CD8-positive, alpha-beta memory T cell (primary cell): Measurements from ENCODE around the gene ISG15. TPM values are rescaled to one million over a fixed set of nuclear protein-coding genes. Genes with fewer than 3 reads are reported as not detected.

ENCODE experiments used
- CTCF ChIA-PET: fragments of 350-600 bp; sonication (Branson Sonifier 250); formaldehyde crosslinking; loops from one replicate; lab custom pipeline; 2021; ENCODE audit warnings: antibody characterized with exemption; lab: Charles Lee
- POLR2A ChIA-PET: fragments of 350-600 bp; sonication (Branson Sonifier 250); formaldehyde crosslinking; loops from one replicate; lab custom pipeline; 2021; ENCODE audit warnings: antibody characterized with exemption; lab: Charles Lee
- DNase-seq, 5 donors: peaks; one replicate each; pipeline versions ENCODE4 v3.0.0 to v3.0.0-alpha.2; 2020 to 2022; ENCODE audit warnings: mixed read lengths in 1 of 5
- H3K27ac ChIP-seq: one replicate; pipeline ENCODE4 v1.7.0; 2013; ENCODE audit warnings: low read depth, mild to moderate bottlenecking, low read length, moderate library complexity
- H3K27me3 ChIP-seq: 2 replicates; pipeline ENCODE4 v1.7.0; 2013; ENCODE audit warnings: low read length, mild to moderate bottlenecking; ENCODE audit not compliant: insufficient read depth, poor library complexity, severe bottlenecking
- H3K36me3 ChIP-seq: 2 replicates; pipeline ENCODE4 v1.7.0; 2013; ENCODE audit warnings: mild to moderate bottlenecking, low read length, moderate library complexity; ENCODE audit not compliant: insufficient read depth
- H3K4me1 ChIP-seq: 2 replicates; pipeline ENCODE4 v1.7.0; 2013; ENCODE audit warnings: mild to moderate bottlenecking, low read length, moderate library complexity; ENCODE audit not compliant: insufficient read depth
- H3K4me3 ChIP-seq: 2 replicates; pipeline ENCODE4 v1.7.0; 2013; ENCODE audit warnings: mild to moderate bottlenecking, low read length
- H3K9me3 ChIP-seq: 2 replicates; pipeline ENCODE4 v1.7.0; 2013; ENCODE audit warnings: mild to moderate bottlenecking, low read length
- H3K27ac Mint-ChIP-seq, 8 donors: one replicate each; pipeline ENCODE4 v1.8.0; 2020 to 2021; ENCODE audit warnings: mixed read lengths in 8 of 8, mild to moderate bottlenecking in 6 of 8, inconsistent platforms in 3 of 8, moderate library complexity in 3 of 8
- H3K27me3 Mint-ChIP-seq, 2 donors: one replicate each; pipeline ENCODE4 v1.8.0; 2020 to 2021; ENCODE audit warnings: mixed read lengths in 2 of 2, mild to moderate bottlenecking in 1 of 2, moderate library complexity in 1 of 2
- H3K36me3 Mint-ChIP-seq, 3 donors: one replicate each; pipeline ENCODE4 v1.8.0; 2020 to 2021; ENCODE audit warnings: mixed read lengths in 3 of 3, inconsistent platforms in 1 of 3, mild to moderate bottlenecking in 1 of 3
- H3K4me1 Mint-ChIP-seq, 3 donors: one replicate each; pipeline ENCODE4 v1.8.0; 2020 to 2021; ENCODE audit warnings: mixed read lengths in 3 of 3, inconsistent platforms in 1 of 3, mild to moderate bottlenecking in 1 of 3
- H3K4me3 Mint-ChIP-seq, 7 donors: one replicate each; pipeline ENCODE4 v1.8.0; 2020 to 2021; ENCODE audit warnings: mixed read lengths in 7 of 7, mild to moderate bottlenecking in 6 of 7, moderate library complexity in 4 of 7, inconsistent platforms in 2 of 7
- H3K9me3 Mint-ChIP-seq, 5 donors: one replicate each; pipeline ENCODE4 v1.8.0; 2020 to 2022; ENCODE audit warnings: mixed read lengths in 5 of 5, mild to moderate bottlenecking in 3 of 5, moderate library complexity in 2 of 5, inconsistent platforms in 1 of 5
- polyA plus RNA-seq: library from polyadenylated mRNA; unstranded; fragments of 300-500 nt; fragmentation: Illumina TruSeq; gene quantifications from one replicate; pipeline ENCODE4 v1.2.3, GENCODE V29; 2021
- total RNA-seq, 2 experiments: library from RNA; stranded (reverse); gene quantifications; one replicate each; pipeline ENCODE4 v1.2.3, GENCODE V29; 2021

Gene ISG15
- total RNA-seq (10 to 100 TPM; 16.9 to 20.4 TPM), polyA plus RNA-seq (250 TPM)

DNA sequence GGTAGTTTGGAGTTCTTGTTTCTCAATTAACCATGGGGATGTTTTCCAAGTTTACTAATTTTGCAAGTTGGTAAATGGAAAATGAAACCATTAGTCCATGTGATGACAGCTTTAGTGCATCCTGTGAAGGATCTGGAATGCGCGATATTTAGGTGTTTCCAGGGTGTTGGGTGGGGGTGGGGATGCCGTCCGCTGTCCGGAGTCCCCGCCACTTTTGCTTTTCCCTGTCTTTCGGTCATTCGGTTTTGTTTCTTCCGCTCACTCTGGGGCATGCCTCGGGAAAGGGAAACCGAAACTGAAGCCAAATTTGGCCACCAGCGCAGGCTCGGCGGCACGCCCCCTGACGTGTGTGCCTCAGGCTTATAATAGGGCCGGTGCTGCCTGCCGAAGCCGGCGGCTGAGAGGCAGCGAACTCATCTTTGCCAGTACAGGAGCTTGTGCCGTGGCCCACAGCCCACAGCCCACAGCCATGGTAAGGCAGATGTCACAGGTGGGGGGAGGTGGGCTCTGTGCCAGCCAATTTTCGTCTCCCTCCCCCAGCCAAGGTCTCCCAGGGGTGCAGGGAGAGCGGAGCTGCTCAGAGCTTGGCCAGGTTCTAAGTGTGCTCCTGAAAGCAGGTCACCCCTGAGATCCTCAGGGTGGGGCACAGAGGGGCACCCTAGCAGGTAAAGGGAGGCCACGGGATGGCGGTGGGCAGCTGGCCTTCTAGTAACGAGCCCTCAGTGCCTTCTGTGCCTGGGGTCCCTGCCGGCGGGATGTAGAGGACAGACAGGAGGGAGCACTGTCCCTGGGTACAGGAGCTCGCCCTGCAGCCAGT, at the start of gene ISG15:
Gene ISG15, plus strand, starts transcription at position 393 of the 817 bp plus-strand sequence. Its CDS starts 77 bp downstream, at position 470.
- Histone ChIP-seq H3K9me3 (no peaks in the 10 kb centered on the region), H3K36me3 (no peaks in the 10 kb centered on the region), H3K4me3 (peak within 1 kb of the TSS; percentile 87), H3K27me3 (no peaks in the 10 kb centered on the region), H3K4me1 (peaks cover 21% of the 10 kb centered on the region), H3K27ac (peak within 1 kb of the TSS; percentile 83)
- peak within 1 kb of the TSS; percentile 93 to 99 (median 98) for H3K27ac Mint-ChIP-seq
- peaks cover 3 to 12% of the 10 kb centered on the region in 2 donors for H3K27me3 Mint-ChIP-seq
- no peaks in the 10 kb centered on the region for H3K9me3 Mint-ChIP-seq
- peak within 1 kb of the TSS; percentile 94 to 99 (median 97) for H3K4me3 Mint-ChIP-seq
- peaks cover 23 to 38% (median 26%) of the 10 kb centered on the region in 3 donors for H3K4me1 Mint-ChIP-seq
- H3K36me3 Mint-ChIP-seq = peaks cover 0 to 8% (median 0%) of the 10 kb centered on the region in 3 donors
- peak; percentile 84 to 94 (median 87) for DNase-seq
- ChIA-PET POLR2A (interaction anchor here (1.3 to 2.0 kb wide), 2 partner anchors 12 to 103 kb away, joined by 3 to 6 read pairs; partner anchors contain the start of gene C1orf159), CTCF (interaction anchor here (1.0 to 3.0 kb wide), 11 partner anchors 9 to 144 kb away, joined by 3 to 21 read pairs (median 5); no protein-coding TSS in a partner anchor)

DNA sequence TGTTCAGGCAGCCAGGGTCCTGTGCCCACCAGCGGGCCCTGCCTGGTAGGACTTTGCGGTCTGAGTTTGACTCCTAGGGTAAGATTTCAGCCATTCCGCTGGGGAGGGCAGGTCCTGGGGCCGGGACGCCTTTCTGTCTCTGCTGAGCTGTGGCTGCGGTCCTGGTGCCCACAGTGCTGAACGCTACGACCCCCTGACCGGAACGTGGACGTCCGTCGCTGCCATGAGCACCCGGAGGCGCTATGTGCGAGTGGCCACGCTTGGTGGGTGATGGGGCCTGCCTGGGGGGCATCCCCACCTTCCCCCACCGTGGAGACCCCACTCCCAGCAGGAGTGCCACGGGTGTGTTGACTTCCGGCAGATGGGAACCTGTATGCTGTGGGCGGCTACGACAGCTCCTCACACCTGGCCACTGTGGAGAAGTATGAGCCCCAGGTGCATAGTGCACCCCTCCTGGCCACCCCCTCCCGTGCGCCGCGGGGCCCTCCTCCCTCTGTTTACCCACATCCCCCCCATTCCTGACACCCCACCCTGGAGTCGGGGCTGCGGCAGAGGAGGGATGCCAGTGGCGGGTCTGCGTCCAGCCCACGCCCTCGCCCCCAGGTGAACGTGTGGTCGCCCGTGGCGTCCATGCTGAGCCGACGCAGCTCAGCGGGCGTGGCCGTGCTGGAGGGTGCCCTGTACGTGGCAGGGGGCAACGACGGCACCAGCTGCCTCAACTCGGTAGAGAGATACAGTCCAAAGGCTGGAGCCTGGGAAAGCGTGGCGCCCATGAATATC, 49.4 kb upstream of the ISG15 start:
- Histone ChIP-seq H3K27me3 (no peaks in the 10 kb centered on the region), H3K9me3 (no peaks in the 10 kb centered on the region), H3K4me3 (no peak overlapping the region), H3K27ac (no peak overlapping the region), H3K36me3 (no peaks in the 10 kb centered on the region), H3K4me1 (peaks cover 15% of the 10 kb centered on the region)
- peaks cover 0 to 4% of the 10 kb centered on the region in 2 donors for H3K27me3 Mint-ChIP-seq
- no peak overlapping the region for H3K27ac Mint-ChIP-seq
- ChIA-PET CTCF (interaction anchor here (1.0 kb wide), 1 partner anchor 12 kb away, joined by 3 read pairs; no protein-coding TSS in a partner anchor), POLR2A (interaction anchor here (0.5 kb wide), 1 partner anchor 20 kb away, joined by 3 read pairs; no protein-coding TSS in a partner anchor)
- no peak for DNase-seq
- peaks cover 0 to 25% (median 4%) of the 10 kb centered on the region in 3 donors for H3K4me1 Mint-ChIP-seq
- H3K4me3 Mint-ChIP-seq = peak overlapping the region in 5 of 7 donors; percentile 11 to 69 (median 37)
- H3K9me3 Mint-ChIP-seq = no peaks in the 10 kb centered on the region
- H3K36me3 Mint-ChIP-seq = peaks cover 0 to 14% (median 0%) of the 10 kb centered on the region in 3 donors

- H3K27me3 ChIP-seq = no peaks in the 10 kb centered on the region
- no peak overlapping the region for H3K27ac ChIP-seq
- no peak overlapping the region for H3K4me3 ChIP-seq
- Mint-ChIP-seq H3K27ac (peak overlapping the region in 1 of 8 donors; percentile 23), H3K4me3 (peak overlapping the region in 2 of 7 donors; percentile 63 to 88), H3K4me1 (peaks cover 0 to 22% (median 3%) of the 10 kb centered on the region in 3 donors), H3K36me3 (peaks cover 0 to 12% (median 0%) of the 10 kb centered on the region in 3 donors), H3K9me3 (no peaks in the 10 kb centered on the region), H3K27me3 (peaks cover 3 to 4% of the 10 kb centered on the region in 2 donors)
- ChIA-PET CTCF (no interaction called here), POLR2A (no interaction called here)
- H3K4me1 ChIP-seq = peaks cover 15% of the 10 kb centered on the region
- H3K36me3 ChIP-seq = no peaks in the 10 kb centered on the region
- DNase-seq = no peak
- no peaks in the 10 kb centered on the region for H3K9me3 ChIP-seq
Observed at GRCh38 chr1:964691-965525, 48.4 kb upstream of the ISG15 start.

- no peak overlapping the region for H3K4me3 ChIP-seq
- Mint-ChIP-seq H3K36me3 (peaks cover 0 to 12% (median 0%) of the 10 kb centered on the region in 3 donors), H3K27me3 (peaks cover 3 to 4% of the 10 kb centered on the region in 2 donors), H3K9me3 (no peaks in the 10 kb centered on the region), H3K4me1 (peaks cover 0 to 22% (median 3%) of the 10 kb centered on the region in 3 donors), H3K4me3 (peak overlapping the region in 5 of 7 donors; percentile 28 to 63 (median 54)), H3K27ac (peak overlapping the region in 3 of 8 donors; percentile 23 to 51 (median 35))
- H3K9me3 ChIP-seq = no peaks in the 10 kb centered on the region
- H3K36me3 ChIP-seq = no peaks in the 10 kb centered on the region
- ChIA-PET POLR2A (no interaction called here), CTCF (no interaction called here)
- H3K27ac ChIP-seq = peak overlapping the region; percentile 51
- H3K27me3 ChIP-seq = no peaks in the 10 kb centered on the region
- peaks cover 12% of the 10 kb centered on the region for H3K4me1 ChIP-seq
- no peak for DNase-seq
Observed at GRCh38 chr1:965526-966134, 47.7 kb upstream of the ISG15 start.

DNA sequence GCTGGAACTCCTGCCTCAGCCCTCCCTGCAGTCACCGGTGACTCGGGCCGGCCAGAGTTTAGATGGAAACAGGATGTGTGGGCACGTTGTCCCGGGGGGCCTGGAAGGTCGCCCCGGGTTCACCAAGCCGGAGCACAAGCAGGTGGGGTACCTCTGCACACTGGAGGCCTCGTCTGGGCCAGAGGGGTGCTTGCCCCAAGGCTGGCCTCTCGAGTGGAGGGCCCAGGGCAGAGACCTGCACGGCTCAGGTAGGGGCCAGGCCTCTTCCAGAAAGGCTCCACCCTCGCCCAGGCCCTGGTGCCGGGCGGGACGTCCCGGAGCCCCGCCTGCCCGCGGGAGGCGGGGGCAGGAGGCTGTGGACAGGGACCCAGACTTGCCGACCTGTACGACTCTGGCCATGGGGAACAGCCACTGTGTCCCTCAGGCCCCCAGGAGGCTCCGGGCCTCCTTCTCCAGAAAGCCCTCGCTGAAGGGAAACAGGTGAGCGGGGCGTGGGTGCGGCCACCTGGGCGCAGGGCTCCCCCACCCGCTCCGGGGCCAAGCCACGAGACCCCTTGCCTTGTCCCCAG, 47.1 kb upstream of the ISG15 start, which contains the start of gene PLEKHN1:
Gene PLEKHN1, plus strand, starts transcription at position 348 of the 569 bp plus-strand sequence. Its CDS starts 50 bp downstream, at position 398.
- H3K27ac Mint-ChIP-seq = peak within 1 kb of the TSS in 5 of 8 donors; percentile 35 to 78 (median 68)
- peaks cover 0 to 22% (median 3%) of the 10 kb centered on the region in 3 donors for H3K4me1 Mint-ChIP-seq
- Histone ChIP-seq H3K36me3 (no peaks in the 10 kb centered on the region), H3K27me3 (no peaks in the 10 kb centered on the region), H3K9me3 (no peaks in the 10 kb centered on the region), H3K4me3 (peak within 1 kb of the TSS; percentile 71), H3K4me1 (peaks cover 12% of the 10 kb centered on the region), H3K27ac (peak within 1 kb of the TSS; percentile 51)
- peaks cover 0 to 12% (median 0%) of the 10 kb centered on the region in 3 donors for H3K36me3 Mint-ChIP-seq
- peak within 1 kb of the TSS; percentile 73 to 89 (median 81) for H3K4me3 Mint-ChIP-seq
- no peak for DNase-seq
- ChIA-PET CTCF (interaction anchor here (1.1 to 1.3 kb wide), 5 partner anchors 10 to 98 kb away, joined by 3 to 5 read pairs (median 4); no protein-coding TSS in a partner anchor), POLR2A (no interaction called here)
- H3K9me3 Mint-ChIP-seq = no peaks in the 10 kb centered on the region
- H3K27me3 Mint-ChIP-seq = peaks cover 3 to 4% of the 10 kb centered on the region in 2 donors

DNA sequence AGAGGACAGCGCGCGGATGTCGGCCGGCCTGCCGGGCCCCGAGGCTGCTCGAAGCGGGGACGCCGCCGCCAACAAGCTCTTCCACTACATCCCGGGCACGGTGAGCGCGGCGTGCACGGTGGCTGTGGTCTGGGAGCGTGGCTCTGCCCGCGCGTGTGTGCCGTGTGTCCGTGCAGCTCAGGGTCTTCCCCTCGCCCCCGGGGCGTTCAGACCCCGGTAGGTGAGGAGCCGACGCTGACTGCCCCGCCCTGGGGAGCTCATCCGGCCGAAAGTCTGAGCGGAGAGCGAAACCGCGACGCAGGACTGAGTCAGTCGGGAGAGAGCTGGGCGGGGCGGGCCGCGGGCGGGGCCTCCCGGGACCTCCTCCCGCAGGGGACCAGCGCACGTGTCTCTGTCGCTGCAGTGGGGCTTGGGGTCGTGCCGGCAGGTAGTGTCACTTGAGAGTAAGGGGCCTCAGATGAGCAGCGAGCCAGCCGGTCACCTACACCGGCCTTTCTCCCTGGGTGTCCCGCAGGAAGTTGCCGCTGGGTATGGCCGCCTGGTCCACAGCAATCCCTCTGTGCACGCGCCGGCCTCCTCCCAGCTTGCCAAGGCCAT, 46.5 kb upstream of the ISG15 start:
- Histone ChIP-seq H3K4me1 (peaks cover 6% of the 10 kb centered on the region), H3K36me3 (no peaks in the 10 kb centered on the region), H3K9me3 (no peaks in the 10 kb centered on the region), H3K4me3 (peak overlapping the region; percentile 71), H3K27ac (peak overlapping the region; percentile 51), H3K27me3 (peaks cover 5% of the 10 kb centered on the region)
- peak overlapping the region in 3 of 8 donors; percentile 68 to 78 (median 72) for H3K27ac Mint-ChIP-seq
- ChIA-PET CTCF (interaction anchor here (1.1 to 1.3 kb wide), 5 partner anchors 9 to 97 kb away, joined by 3 to 5 read pairs (median 4); no protein-coding TSS in a partner anchor), POLR2A (interaction anchor here (0.6 kb wide), 2 partner anchors 36 to 1619 kb away, joined by 3 read pairs; no protein-coding TSS in a partner anchor)
- peaks cover 3 to 4% of the 10 kb centered on the region in 2 donors for H3K27me3 Mint-ChIP-seq
- peak overlapping the region; percentile 73 to 89 (median 81) for H3K4me3 Mint-ChIP-seq
- DNase-seq = peak; percentile 53 to 84 (median 68)
- H3K36me3 Mint-ChIP-seq = peaks cover 0 to 12% (median 0%) of the 10 kb centered on the region in 3 donors
- H3K4me1 Mint-ChIP-seq = peaks cover 0 to 22% (median 3%) of the 10 kb centered on the region in 3 donors
- H3K9me3 Mint-ChIP-seq = no peaks in the 10 kb centered on the region
